Stomach smooth muscle (tissue), 2 donors: Measurements from ENCODE around the gene ACSM2B.
"Not testable (repeated sequence)": the region's sequence is repeated elsewhere in the genome, so short reads cannot be mapped to it uniquely, and the experiment has no call there.

Experiments used
- H3K27ac ChIP-seq: one replicate; pipeline ENCODE4 v1.7.0; 2013; ENCODE audit warnings: mild to moderate bottlenecking, low read length, inconsistent platforms
- H3K27me3 ChIP-seq, 2 donors: one replicate each; pipeline ENCODE4 v1.7.0; 2013; ENCODE audit warnings: low read length in 2 of 2; ENCODE audit not compliant: insufficient read depth in 2 of 2, control insufficient read depth in 1 of 2
- H3K36me3 ChIP-seq, 2 donors: one replicate each; pipeline ENCODE4 v1.7.0; 2013; ENCODE audit warnings: low read length in 2 of 2; ENCODE audit not compliant: control insufficient read depth in 2 of 2, insufficient read depth in 2 of 2
- H3K4me1 ChIP-seq: one replicate; pipeline ENCODE4 v1.7.0; 2013; ENCODE audit warnings: low read length; ENCODE audit not compliant: control insufficient read depth, insufficient read depth
- H3K4me3 ChIP-seq, 2 donors: one replicate each; pipeline ENCODE4 v1.7.0; 2013; ENCODE audit warnings: low read length in 2 of 2
- H3K9ac ChIP-seq, 2 donors: one replicate each; pipeline ENCODE4 v1.7.0; 2013; ENCODE audit warnings: low read length in 2 of 2, mild to moderate bottlenecking in 1 of 2
- H3K9me3 ChIP-seq, 2 donors: one replicate each; pipeline ENCODE4 v1.7.0; 2013; ENCODE audit warnings: low read length in 2 of 2; ENCODE audit not compliant: control insufficient read depth in 2 of 2
- donor health status: healthy.
- donor health status: Pancreatic carcinoma.

The ACSM2B gene

DNA sequence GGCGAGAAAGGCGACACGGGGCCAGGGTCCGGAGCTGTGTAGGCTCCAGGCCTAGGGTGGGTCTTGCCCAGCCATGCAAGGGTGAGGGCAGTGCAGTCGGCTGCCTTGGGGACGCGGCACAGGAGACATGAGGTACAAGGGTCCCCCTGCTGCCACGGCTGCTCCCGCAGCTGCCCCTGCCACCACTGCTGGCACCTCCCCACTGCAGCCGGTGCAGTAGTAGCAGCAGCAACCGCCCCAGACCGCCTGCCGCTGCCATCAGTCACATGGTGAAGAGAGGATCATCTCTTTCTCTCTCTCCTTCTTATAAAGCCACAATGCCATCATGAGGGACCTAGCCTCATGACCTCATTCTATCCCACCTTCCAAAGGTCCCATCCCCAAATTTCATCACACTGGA lies 44.4 kb downstream of the ACSM2B start:
- H3K4me1 ChIP-seq, H3K9me3 ChIP-seq, H3K27ac ChIP-seq, H3K9ac ChIP-seq, H3K4me3 ChIP-seq, H3K36me3 ChIP-seq, H3K27me3 ChIP-seq: not testable (repeated sequence)

DNA sequence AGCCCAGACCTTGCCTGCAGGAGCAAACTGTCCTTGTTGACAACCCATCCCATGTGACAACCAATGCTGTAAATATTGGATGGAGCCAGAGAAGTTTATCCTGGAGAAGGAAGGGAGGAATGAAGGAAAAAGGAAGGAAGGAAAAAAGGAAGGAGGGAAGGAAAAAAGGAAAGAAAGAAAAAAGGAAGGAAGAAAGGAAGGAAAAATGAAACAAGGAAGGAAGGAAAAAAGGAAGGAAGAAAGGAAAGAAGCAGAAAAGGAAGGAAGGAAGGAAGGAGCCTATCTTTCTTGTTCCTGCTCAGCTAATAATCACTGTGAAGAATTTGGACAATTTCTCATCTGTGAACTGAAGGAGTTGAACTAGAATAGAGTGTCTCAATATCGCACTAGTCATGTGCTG lies 56.1 kb downstream of the ACSM2B start:
- no peak overlapping the region for H3K4me3 ChIP-seq
- H3K9ac ChIP-seq = no peak overlapping the region
- no peaks in the 10 kb centered on the region for H3K27me3 ChIP-seq
- H3K4me1 ChIP-seq = no peaks in the 10 kb centered on the region
- no peaks in the 10 kb centered on the region for H3K36me3 ChIP-seq
- H3K9me3 ChIP-seq = no peaks in the 10 kb centered on the region
- no peak overlapping the region for H3K27ac ChIP-seq

DNA sequence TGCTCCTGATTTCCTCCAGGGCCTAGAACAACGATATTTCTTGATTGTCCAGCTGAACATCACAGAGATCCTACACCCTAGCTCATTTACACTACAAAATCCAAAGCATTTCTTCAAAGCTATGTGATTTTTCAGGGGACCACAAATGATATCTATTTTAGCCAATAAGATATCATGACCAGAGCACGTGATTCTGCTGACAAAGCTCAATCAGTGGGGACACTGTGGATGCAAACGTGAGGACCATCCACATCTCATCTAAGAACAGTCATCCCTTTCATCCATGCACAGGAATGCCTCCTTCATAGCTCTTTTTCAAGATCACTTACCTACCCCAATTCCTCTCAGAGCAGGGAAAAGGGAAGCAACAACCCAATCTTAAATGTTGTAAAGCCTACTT lies 56.9 kb downstream of the ACSM2B start:
- H3K4me3 ChIP-seq = no peak overlapping the region
- H3K36me3 ChIP-seq = no peaks in the 10 kb centered on the region
- no peaks in the 10 kb centered on the region for H3K9me3 ChIP-seq
- H3K27me3 ChIP-seq = no peaks in the 10 kb centered on the region
- no peaks in the 10 kb centered on the region for H3K4me1 ChIP-seq
- no peak overlapping the region for H3K9ac ChIP-seq
- no peak overlapping the region for H3K27ac ChIP-seq

- H3K4me1 ChIP-seq = no peaks in the 10 kb centered on the region
- no peaks in the 10 kb centered on the region for H3K27me3 ChIP-seq
- H3K36me3 ChIP-seq = no peaks in the 10 kb centered on the region
- H3K9me3 ChIP-seq = no peaks in the 10 kb centered on the region
- no peak overlapping the region for H3K9ac ChIP-seq
- H3K4me3 ChIP-seq = no peak overlapping the region
- no peak overlapping the region for H3K27ac ChIP-seq
Measured at GRCh38 chr16:20517149-20517548, 59.0 kb downstream of the ACSM2B start.

GRCh38 chr16:20515688-20516090 lies 60.5 kb downstream of the ACSM2B start:
- Histone ChIP-seq H3K27ac (no peak overlapping the region), H3K9me3 (no peaks in the 10 kb centered on the region), H3K4me3 (no peak overlapping the region), H3K27me3 (no peaks in the 10 kb centered on the region), H3K36me3 (no peaks in the 10 kb centered on the region), H3K4me1 (no peaks in the 10 kb centered on the region), H3K9ac (no peak overlapping the region)

DNA sequence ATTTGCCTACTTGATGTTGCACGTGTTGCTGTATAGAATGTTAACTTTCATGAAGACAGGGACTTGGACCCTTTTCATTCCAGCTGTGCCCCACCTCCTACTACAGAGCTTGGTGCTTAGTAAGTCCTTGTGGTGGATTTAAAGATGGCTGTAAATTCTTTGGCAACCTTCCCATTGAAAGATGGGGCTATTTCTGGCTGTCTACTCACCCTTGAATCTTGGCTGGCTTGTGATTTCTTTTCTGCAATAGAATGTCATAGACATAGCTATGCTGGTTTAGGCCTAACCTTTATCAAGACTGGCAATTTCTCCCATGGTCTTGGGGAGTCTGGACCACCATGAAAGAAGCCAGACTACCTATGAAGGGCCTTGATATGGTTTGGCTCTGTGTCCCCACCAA lies 65.8 kb downstream of the ACSM2B start:
- no peak overlapping the region for H3K4me3 ChIP-seq
- H3K9ac ChIP-seq = no peak overlapping the region
- H3K9me3 ChIP-seq = no peaks in the 10 kb centered on the region
- no peaks in the 10 kb centered on the region for H3K27me3 ChIP-seq
- H3K4me1 ChIP-seq = no peaks in the 10 kb centered on the region
- H3K27ac ChIP-seq = no peak overlapping the region
- H3K36me3 ChIP-seq = no peaks in the 10 kb centered on the region

- H3K4me1 ChIP-seq = no peaks in the 10 kb centered on the region
- H3K9ac ChIP-seq = no peak overlapping the region
- no peak overlapping the region for H3K27ac ChIP-seq
- no peaks in the 10 kb centered on the region for H3K27me3 ChIP-seq
- H3K4me3 ChIP-seq = no peak overlapping the region
- no peaks in the 10 kb centered on the region for H3K9me3 ChIP-seq
- H3K36me3 ChIP-seq = no peaks in the 10 kb centered on the region
Measured at GRCh38 chr16:20507280-20507679, 68.9 kb downstream of the ACSM2B start.

DNA sequence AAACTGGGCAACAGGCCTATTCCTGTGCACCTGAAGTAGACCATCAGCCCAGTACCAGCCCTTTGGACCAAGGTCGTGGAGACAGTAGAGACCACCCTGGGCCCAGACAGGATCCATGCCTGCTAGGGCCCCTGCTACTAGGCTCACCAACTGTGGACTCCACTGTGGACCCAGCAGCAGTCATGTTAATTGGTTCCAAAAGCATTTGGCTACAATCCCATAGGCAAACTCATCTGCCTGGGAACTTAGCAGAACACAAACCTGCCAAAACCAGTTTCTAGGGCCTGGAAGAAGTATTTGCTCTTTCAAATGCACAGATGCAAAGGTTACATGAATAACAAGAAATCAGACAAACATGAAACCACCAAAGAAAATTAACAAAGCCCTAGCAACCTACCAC lies 71.7 kb downstream of the ACSM2B start:
- H3K27ac ChIP-seq = no peak overlapping the region

GRCh38 chr16:20491448-20491847 lies 84.7 kb downstream of the ACSM2B start:
- H3K27ac ChIP-seq, H3K9me3 ChIP-seq, H3K4me3 ChIP-seq: not testable (repeated sequence)

More for the DNA sequence above, 71.7 kb downstream of the ACSM2B start:
- Histone ChIP-seq H3K9me3 (no peaks in the 10 kb centered on the region), H3K4me1 (no peaks in the 10 kb centered on the region), H3K9ac (no peak overlapping the region), H3K36me3 (no peaks in the 10 kb centered on the region), H3K4me3 (no peak overlapping the region), H3K27me3 (no peaks in the 10 kb centered on the region)

GRCh38 chr16:20490994-20491393 lies 85.2 kb downstream of the ACSM2B start:
- not testable (repeated sequence) for H3K9me3 ChIP-seq, H3K36me3 ChIP-seq, H3K4me1 ChIP-seq, H3K9ac ChIP-seq, H3K4me3 ChIP-seq, H3K27me3 ChIP-seq, H3K27ac ChIP-seq

More at GRCh38 chr16:20491448-20491847, 84.7 kb downstream of the ACSM2B start:
- H3K36me3 ChIP-seq, H3K9ac ChIP-seq, H3K4me1 ChIP-seq, H3K27me3 ChIP-seq: not testable (repeated sequence)
